Measurements from ENCODE around the gene TNFRSF19.
"Not testable (repeated sequence)": the region's sequence is repeated elsewhere in the genome, so short reads cannot be mapped to it uniquely, and the experiment has no call there.

The TNFRSF19 gene

GRCh38 chr13:23571431-23571830 lies 1.2 kb downstream of the TNFRSF19 start:
- DNase-seq: no peak

GRCh38 chr13:23572836-23573235 lies 2.6 kb downstream of the TNFRSF19 start:
- no peak for DNase-seq

- DNase-seq: no peak
Observed at GRCh38 chr13:23574421-23575145, 4.4 kb downstream of the TNFRSF19 start.

GRCh38 chr13:23575632-23576031 lies 5.4 kb downstream of the TNFRSF19 start:
- no peak for DNase-seq

GRCh38 chr13:23578411-23579071 lies 8.3 kb downstream of the TNFRSF19 start:
- DNase-seq: peak; percentile 67

GRCh38 chr13:23579072-23579895 lies 9.1 kb downstream of the TNFRSF19 start:
- peak; percentile 91 for DNase-seq

GRCh38 chr13:23579896-23580683 lies 9.9 kb downstream of the TNFRSF19 start:
- no peak for DNase-seq

- no peak for DNase-seq
Observed at GRCh38 chr13:23580684-23581060, 10.5 kb downstream of the TNFRSF19 start.

GRCh38 chr13:23583491-23583890 lies 13.3 kb downstream of the TNFRSF19 start:
- DNase-seq: no peak

- DNase-seq: no peak
Observed at GRCh38 chr13:23584275-23584674, 14.1 kb downstream of the TNFRSF19 start.

- no peak for DNase-seq
Observed at GRCh38 chr13:23586336-23586735, 16.1 kb downstream of the TNFRSF19 start.

GRCh38 chr13:23588666-23589065 lies 18.5 kb downstream of the TNFRSF19 start:
- no peak for DNase-seq

- no peak for DNase-seq
Observed at GRCh38 chr13:23592596-23592995, 22.4 kb downstream of the TNFRSF19 start.

- no peak for DNase-seq
Observed at GRCh38 chr13:23593148-23593547, 22.9 kb downstream of the TNFRSF19 start.

GRCh38 chr13:23594290-23594689 lies 24.1 kb downstream of the TNFRSF19 start:
- DNase-seq: not testable (repeated sequence)

GRCh38 chr13:23598369-23598768 lies 28.2 kb downstream of the TNFRSF19 start:
- no peak for DNase-seq

GRCh38 chr13:23599083-23599925 lies 29.1 kb downstream of the TNFRSF19 start:
- no peak for DNase-seq

- no peak for DNase-seq
Observed at GRCh38 chr13:23600100-23600499, 29.9 kb downstream of the TNFRSF19 start.

- DNase-seq: no peak
Observed at GRCh38 chr13:23600534-23600933, 30.3 kb downstream of the TNFRSF19 start.

GRCh38 chr13:23605831-23606230 lies 35.6 kb downstream of the TNFRSF19 start:
- DNase-seq: no peak

- DNase-seq: no peak
Observed at GRCh38 chr13:23608138-23608537, 37.9 kb downstream of the TNFRSF19 start.
